NCI-H146 (cell line): Measurements from ENCODE around the gene NRP1.

Experiments used
- DNase-seq: peaks from one replicate; lab custom pipeline; 2025; lab: John Stamatoyannopoulos, UW

NRP1 gene

DNA sequence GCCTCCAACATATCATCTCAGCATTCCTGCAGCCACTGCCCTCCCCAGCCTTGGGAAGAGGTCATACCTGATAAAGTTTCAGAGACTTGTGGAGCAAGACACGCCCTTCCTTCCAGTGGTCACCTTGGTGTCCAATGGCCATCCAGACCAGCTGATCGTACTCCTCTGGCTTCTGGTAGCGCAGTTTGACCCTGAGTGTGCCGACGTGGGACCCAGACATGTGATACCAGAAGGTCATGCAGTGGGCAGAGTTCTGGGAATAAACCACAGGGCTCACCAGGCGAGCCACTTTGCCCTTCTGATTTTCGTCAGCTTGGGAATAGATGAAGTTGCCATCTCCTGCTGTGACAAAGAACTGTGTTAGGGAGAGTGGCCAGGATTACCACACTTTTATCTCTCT is 148.3 kb downstream of the NRP1 start:
- no peak for DNase-seq

DNA sequence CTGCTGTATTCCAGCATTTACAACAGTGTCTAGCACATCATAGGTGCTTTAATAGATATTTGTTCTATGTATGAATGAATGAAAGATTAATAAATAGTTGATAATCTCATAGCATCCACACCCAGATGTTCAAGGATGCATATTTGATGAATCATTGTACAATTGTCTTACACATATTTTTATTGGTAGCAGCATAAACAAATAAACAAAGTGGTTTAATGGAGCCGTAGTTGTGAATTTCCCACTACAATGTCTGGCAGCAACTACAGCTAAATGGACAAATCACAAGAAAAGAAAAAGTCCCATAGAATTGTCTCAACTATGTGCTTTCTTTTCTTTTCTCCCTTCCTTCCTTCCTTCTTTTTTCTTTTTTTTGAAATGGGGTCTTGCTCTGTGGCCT is 150.8 kb downstream of the NRP1 start:
- DNase-seq: no peak

GRCh38 chr10:33180921-33181320 is 153.5 kb downstream of the NRP1 start:
- no peak for DNase-seq

- no peak for DNase-seq
These were observed 154.1 kb downstream of the NRP1 start for GRCh38 chr10:33180390-33180789.

GRCh38 chr10:33179067-33179466 is 155.4 kb downstream of the NRP1 start:
- no peak for DNase-seq

DNA sequence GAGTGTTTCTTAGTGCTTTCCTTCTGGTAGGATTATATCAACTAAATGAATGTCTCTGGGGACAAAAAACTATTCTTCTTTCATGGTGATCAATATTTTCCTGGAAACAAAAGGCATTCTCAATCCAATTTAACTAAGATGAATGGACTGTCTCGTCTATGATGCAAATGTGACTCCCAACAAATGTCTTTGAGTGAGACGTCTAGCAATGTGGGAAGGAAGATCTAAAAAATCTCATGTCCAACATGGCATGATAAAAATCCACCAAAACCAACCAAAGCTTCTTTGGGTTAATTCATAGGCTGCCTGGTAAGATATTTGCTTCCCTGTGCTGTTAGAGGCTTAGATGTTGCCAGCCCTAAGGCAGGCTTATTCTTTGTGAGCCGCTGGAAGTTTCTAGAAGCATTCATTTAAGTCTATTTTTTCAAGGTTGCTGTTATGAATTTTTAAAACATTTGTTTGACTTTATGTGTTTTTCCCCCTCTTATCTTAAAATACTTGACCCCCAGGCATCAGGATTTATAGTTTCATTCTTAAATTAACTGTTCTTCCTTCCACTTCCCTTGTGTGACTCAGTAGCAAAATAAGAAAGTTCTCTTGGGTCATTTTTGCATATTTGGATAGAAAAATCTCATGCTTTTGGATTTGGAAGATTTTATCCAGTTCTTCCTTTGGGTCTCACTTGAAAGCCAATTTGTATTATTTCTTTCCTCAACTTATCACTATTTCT is 156.3 kb downstream of the NRP1 start:
- DNase-seq: no peak

DNA sequence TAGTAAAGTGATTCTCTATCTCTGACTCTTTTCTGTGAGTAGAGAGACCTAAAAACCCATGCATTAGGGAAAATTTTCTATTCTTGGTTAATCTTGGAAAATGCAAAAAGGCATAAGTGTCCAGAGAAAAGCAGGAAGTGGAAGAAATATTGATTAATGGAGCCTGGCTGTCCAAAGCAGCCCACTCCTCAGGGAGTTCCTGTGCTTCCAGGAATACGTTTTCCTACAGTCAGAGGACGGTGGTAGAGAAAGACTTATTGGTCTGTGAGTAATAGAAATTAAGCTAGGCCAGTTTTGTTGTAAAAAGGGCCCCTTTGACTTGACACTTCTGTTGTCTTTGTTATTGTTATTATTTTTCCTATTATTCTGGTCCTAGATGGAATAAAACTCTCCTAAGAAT is 157.8 kb downstream of the NRP1 start:
- no peak for DNase-seq

DNA sequence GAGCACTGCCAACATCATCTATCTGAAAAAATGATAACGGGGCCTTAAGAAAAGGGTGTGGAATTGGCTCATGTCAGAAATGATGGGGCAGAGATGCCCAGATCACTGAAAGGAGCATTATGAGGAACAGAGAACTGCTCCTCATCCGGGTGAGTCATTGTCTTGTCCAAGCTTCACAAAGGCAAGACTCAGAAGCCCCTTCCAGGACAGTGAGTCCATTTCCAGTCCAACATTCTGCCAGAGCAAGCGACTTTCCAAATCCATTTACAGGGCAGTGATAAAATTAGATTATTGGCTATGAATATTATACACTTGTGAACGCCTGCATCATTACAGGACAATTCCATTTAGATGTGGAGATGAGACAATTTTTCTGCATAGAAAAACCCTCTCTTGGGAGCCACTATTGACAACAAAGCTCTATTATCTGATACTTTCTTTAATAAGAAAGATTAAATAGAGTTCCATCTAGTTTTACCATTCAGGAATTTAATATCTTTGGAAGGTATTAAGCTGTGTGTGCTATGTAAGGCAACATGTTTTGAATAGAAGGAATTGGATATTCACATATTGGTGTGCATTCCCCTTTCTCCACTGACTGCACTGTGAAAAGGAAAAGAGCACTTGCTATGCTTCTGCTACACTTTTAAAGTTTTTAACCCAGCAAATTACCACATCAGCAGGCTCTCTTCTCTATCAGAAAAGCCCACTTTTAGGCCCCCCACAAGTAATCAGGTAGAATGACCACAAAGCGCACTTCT is 159.6 kb downstream of the NRP1 start:
- DNase-seq: no peak

DNA sequence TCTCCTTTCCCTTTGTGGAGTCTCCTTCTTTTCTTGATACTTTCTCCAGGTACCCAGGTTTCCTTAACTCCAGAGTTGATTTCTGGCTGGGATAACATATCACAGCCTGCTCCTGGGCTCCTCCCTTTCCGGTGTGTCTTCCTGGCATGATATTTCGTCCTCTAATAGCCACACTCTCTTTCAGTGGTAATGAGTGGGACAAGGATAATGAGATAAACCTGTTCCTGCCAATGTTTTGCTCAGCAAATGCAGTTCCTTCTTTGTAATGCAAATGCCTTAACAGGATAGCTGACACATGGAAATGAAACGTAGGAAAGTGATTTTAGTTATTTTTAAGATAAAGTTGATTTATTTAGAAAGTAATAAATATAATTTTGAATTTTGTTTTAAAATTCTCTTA is 168.6 kb downstream of the NRP1 start:
- DNase-seq: peak; percentile 6

DNA sequence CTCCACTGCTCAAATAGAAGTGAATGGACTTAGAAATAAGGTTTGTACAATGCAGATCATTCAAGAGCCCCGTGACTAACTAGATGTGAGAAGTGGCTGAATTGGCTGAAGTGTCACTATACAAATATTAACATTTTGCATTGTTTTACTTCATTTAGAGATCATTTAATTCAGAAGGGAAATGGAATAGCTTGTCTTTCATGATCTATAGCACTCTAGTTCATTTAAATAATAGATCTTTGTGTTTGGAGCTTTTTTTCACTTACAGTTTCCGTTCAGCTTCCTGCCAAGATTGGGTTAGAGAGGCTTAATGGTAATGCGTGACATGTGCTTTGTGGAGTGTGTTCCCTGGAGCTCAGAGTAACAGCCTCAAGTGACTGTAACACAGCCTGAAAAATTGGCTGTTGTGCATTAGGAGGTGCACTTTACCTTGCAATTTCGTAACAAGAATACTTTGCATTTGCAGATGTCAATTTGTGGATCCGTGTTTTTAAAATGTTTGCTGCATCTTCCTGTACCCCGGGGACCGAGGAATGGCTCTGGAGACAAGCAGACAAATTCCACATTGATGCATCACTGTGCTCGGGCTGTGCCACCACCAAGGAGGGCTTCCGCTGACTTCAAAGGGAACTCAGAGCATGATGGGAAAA is 170.3 kb downstream of the NRP1 start:
- DNase-seq: no peak

DNA sequence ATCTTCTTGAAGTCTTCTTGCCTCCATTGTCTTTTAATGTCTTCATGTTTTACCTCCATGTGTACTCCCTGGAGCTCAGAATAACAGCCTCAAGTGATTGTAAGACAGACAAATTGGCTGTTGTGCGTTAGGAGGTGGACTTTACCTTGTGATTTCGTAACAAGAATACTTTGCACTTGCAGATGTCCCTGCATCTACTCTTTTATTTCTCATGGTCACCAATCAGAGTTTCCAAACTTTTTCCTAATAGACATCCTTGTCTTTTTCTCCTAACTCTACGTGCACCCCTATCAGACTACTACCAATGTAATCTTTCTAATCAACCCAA is 172.3 kb downstream of the NRP1 start:
- no peak for DNase-seq

DNA sequence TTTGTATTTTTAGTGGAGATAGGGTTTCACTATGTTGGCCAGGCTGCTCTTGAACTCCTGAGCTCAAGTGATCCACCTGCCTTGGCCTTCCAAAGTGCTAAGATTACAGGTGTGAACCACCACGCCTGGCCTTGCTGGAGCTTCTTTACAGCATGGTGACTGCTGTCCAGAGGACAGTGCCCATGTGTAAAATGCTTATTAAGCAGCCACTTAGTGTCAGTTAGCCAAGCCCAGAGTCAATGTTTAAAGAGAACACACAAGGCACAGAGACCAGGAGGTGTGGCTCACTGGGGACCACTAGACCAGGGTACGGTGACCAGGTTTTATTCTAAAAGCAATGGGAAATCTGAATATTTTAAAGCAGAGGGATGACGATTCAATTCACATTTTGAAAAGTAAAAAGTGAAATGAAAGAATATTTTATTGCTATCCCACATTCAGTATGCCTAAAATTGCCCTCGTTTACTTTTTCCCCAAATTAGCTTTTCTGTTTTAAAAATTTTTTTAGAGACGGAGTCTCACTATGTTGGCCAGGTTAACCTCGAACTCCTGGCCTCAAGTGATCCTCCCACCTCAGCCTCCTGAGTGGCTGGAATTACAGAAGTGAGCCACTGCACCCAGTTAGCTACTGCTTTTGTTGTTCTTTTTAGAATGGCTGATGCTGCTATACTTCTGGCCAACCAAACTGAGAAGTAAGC is 172.8 kb downstream of the NRP1 start:
- no peak for DNase-seq

GRCh38 chr10:33160151-33160550 is 174.3 kb downstream of the NRP1 start:
- DNase-seq: no peak

DNA sequence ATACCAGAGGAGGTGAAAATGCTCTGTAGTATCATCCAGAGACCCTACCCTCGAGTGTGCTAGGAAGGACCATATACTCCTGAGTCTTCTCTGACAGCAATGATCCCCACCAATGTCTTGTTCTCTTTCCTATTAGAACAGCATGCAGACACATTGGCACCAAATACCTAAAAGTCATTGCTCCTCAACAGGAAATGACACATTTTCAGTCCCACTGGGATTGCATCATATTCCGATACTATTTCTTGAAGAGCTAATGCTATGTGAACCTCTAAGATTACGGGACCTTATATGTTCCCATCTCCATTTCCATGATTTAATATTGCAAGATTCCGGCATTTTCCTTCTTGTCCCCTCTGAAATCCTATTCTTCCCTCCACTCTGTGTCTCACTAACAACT is 177.4 kb downstream of the NRP1 start:
- DNase-seq: no peak

DNA sequence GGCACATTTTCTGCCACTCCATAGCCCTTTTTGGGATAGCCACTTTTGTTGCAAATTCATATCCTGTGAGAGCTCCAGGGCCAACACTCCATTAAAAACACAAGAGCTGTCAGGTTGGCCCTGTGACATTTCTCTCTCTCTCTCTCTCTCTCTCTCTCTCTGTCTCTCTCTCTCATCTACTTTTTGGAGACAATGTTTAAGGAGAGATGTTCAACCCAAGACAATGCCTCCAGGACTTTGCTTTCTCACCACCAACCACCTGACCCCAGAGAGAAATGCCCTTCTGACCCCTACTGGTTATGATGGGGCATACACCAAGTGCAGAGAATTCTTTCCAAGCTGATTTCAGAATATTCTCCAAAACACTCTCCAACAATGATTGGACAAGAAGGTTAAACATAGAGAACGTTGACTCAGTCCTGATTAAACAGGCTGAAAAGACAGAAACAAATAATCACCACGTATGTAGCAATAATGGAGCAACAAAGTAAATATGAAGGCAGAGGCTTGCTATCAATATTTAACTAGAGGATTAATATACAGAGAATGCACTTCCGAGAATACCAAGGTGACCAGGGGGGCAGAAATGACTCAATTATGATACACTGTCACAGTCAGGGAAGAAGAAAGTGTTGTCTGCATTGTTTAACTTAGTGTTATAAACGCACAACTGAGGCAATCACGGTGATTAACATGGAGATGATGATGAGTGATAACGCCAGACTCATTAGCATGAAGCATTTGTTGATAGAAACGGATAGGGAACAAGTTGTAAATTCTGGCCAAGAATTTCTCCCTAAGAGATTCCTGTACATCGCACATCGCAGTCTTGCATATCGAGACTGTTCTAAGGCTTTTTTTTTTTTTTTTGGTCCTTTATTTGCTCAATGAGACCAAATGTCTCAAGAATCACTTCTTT is 178.5 kb downstream of the NRP1 start:
- peak; percentile 16 for DNase-seq

DNA sequence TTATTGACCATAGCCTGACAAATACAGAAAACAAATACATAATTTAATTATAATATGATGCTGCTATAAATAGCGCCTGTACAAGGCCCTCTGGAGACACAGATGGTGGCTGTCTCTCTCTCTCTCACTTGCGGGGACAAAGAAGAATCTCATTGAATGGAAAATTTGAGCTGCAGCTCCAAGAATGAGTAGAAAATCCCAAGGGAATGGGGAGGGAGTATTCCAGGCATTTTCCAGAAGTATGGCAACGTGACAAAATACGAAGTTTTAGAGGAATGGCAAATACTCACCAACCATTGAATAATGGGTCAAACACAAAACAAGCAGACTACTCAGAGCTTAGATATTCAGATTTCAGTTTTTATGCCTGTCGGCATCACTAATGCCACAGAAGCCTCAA is 179.9 kb downstream of the NRP1 start:
- no peak for DNase-seq

GRCh38 chr10:33153968-33154327 is 180.5 kb downstream of the NRP1 start:
- no peak for DNase-seq

DNA sequence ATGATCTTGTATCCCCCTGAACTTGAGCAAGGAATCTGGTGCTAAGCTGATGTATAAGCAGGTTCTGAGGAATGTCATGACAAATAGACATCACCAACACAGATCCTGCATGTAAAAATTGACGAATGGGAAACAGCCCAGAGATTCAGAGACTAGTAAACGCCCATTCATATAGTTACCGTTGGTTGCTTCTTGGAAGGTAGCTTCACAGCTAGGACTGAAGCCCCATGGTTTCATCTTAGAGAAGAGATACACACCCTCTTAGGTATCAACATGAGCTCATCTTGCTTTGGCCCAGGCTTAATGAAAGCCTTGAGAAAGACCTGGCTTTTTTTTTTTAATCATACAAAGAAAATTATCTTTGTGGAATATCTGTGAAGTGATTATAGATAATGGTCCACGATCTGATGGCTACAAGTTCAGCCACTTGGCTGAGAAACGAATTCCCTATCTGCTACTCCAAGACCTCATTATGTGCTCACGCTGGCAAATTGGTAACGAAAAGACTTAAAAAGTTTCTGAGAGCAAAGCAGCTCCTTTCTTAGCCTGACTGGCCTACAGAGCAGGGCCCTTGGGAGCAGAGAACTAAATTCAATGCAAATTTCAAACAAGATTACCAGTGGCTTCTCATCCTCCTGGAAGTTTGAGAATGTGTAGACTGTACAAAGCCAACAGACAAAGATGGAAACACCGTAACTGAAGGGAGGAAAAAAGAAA is 181.1 kb downstream of the NRP1 start:
- no peak for DNase-seq

- no peak for DNase-seq
These were observed 181.7 kb downstream of the NRP1 start for GRCh38 chr10:33152750-33153149.

DNA sequence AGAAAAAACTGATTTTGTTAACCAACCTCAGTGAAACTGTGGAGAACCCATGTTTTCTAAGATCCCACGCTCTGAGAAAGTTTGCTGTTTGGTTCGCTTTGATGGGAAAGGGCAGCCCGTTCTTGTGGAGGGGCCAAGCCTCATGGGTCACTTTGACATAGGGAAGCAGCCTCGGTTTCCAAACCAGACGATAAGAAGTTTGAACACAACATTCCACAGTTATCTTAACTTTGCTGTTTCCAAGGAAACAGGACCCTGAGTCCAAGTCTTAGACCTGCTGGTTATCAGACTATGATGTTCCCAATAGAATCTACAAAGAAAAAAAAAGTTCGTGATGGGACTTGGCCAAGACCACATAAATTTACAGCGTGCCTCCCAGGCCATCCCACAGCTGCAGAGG is 182.3 kb downstream of the NRP1 start:
- DNase-seq: no peak

DNA sequence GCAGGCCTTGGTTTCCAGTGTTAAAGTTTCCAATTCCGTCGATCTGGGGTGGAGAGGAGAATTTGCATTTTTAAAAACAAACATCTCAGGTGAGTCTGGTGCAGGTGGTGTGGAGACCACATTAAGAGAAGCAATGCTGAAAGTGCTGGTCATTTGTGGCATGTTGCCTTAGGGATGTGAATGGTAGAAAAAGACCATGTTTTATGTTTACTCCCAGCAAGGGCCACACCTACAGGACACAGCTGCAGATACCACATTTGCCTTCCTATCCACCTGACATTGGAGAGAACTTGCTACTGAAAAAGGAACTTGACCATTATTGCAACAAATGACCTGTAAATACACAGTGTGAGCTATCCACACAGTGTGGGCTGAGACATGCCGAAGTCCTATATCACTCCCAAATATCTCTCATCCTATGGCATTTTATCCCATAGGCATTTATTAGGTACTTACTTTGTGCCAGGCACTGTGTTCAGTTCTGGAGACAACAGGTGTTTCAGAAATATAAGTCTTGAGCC is 183.1 kb downstream of the NRP1 start:
- DNase-seq: no peak
